Measurements from ENCODE around the gene DMAP1.
"Not testable (repeated sequence)": the region's sequence is repeated elsewhere in the genome, so short reads cannot be mapped to it uniquely, and the experiment has no call there.

DMAP1 gene

GRCh38 chr1:44200336-44200735 is 12.9 kb upstream of the DMAP1 start:
- no peak overlapping the region for H2AFZ ChIP-seq (ENCODE audit: low read depth)
- H4K20me1 ChIP-seq (ENCODE audit: insufficient read depth), result no peaks in the 10 kb centered on the region
- no peak for TF ChIP-seq CTCF (conservative IDR thresholded peaks at IDR 0.05; ENCODE audit: low read depth, low read length)
- H3K27ac ChIP-seq, result no peak overlapping the region
- no peaks in the 10 kb centered on the region for H3K27me3 ChIP-seq (ENCODE audit: insufficient read depth, low read depth)
- H3K4me2 ChIP-seq, result no peak overlapping the region
- H3K4me3 ChIP-seq (IDR thresholded peaks at IDR 0.05; ENCODE audit: insufficient read depth, low read depth, low read length), result no peak overlapping the region
- H3K9ac ChIP-seq, result no peak overlapping the region
- no peaks in the 10 kb centered on the region for H3K36me3 ChIP-seq (ENCODE audit: insufficient read depth)
- no peaks in the 10 kb centered on the region for H3K79me2 ChIP-seq (ENCODE audit: insufficient read depth, low read depth)
- no peaks in the 10 kb centered on the region for H3K4me1 ChIP-seq (ENCODE audit: low read depth, poor library complexity, severe bottlenecking)

GRCh38 chr1:44206545-44206944 is 6.7 kb upstream of the DMAP1 start:
- H2AFZ ChIP-seq (ENCODE audit: low read depth); H3K4me2 ChIP-seq; H3K9ac ChIP-seq; H3K4me3 ChIP-seq (IDR thresholded peaks at IDR 0.05; ENCODE audit: insufficient read depth, low read depth, low read length); H3K27me3 ChIP-seq (ENCODE audit: insufficient read depth, low read depth); H3K4me1 ChIP-seq (ENCODE audit: low read depth, poor library complexity, severe bottlenecking); H3K79me2 ChIP-seq (ENCODE audit: insufficient read depth, low read depth); H3K27ac ChIP-seq; H4K20me1 ChIP-seq (ENCODE audit: insufficient read depth); H3K36me3 ChIP-seq (ENCODE audit: insufficient read depth): not testable (repeated sequence)

- H3K36me3 ChIP-seq (ENCODE audit: insufficient read depth), result no peaks in the 10 kb centered on the region
Measured at GRCh38 chr1:44208226-44208625, 5.0 kb upstream of the DMAP1 start.

GRCh38 chr1:44210595-44210994 is 2.7 kb upstream of the DMAP1 start:
- TF ChIP-seq CTCF (conservative IDR thresholded peaks at IDR 0.05; ENCODE audit: low read depth, low read length), result no peak
- Histone ChIP-seq H3K27me3 (ENCODE audit: insufficient read depth, low read depth) (no peaks in the 10 kb centered on the region), H3K79me2 (ENCODE audit: insufficient read depth, low read depth) (no peaks in the 10 kb centered on the region), H3K27ac (no peak overlapping the region), H2AFZ (ENCODE audit: low read depth) (no peak overlapping the region), H3K4me1 (ENCODE audit: low read depth, poor library complexity, severe bottlenecking) (peaks cover 16% of the 10 kb centered on the region), H3K4me2 (no peak overlapping the region), H4K20me1 (ENCODE audit: insufficient read depth) (no peaks in the 10 kb centered on the region), H3K36me3 (ENCODE audit: insufficient read depth) (no peaks in the 10 kb centered on the region), H3K9ac (no peak overlapping the region), H3K4me3 (IDR thresholded peaks at IDR 0.05; ENCODE audit: insufficient read depth, low read depth, low read length) (no peak overlapping the region)

More at GRCh38 chr1:44208226-44208625, 5.0 kb upstream of the DMAP1 start:
- Histone ChIP-seq H3K4me3 (IDR thresholded peaks at IDR 0.05; ENCODE audit: insufficient read depth, low read depth, low read length) (no peak overlapping the region), H3K9ac (no peak overlapping the region), H4K20me1 (ENCODE audit: insufficient read depth) (no peaks in the 10 kb centered on the region), H2AFZ (ENCODE audit: low read depth) (no peak overlapping the region), H3K27me3 (ENCODE audit: insufficient read depth, low read depth) (no peaks in the 10 kb centered on the region), H3K4me1 (ENCODE audit: low read depth, poor library complexity, severe bottlenecking) (peaks cover 9% of the 10 kb centered on the region), H3K79me2 (ENCODE audit: insufficient read depth, low read depth) (no peaks in the 10 kb centered on the region), H3K4me2 (no peak overlapping the region), H3K27ac (no peak overlapping the region)
- no peak for TF ChIP-seq CTCF (conservative IDR thresholded peaks at IDR 0.05; ENCODE audit: low read depth, low read length)

- Histone ChIP-seq H3K79me2 (ENCODE audit: insufficient read depth, low read depth) (no peaks in the 10 kb centered on the region), H3K27me3 (ENCODE audit: insufficient read depth, low read depth) (no peaks in the 10 kb centered on the region), H3K4me3 (IDR thresholded peaks at IDR 0.05; ENCODE audit: insufficient read depth, low read depth, low read length) (no peak overlapping the region), H2AFZ (ENCODE audit: low read depth) (peak overlapping the region; percentile 84), H3K4me2 (peak overlapping the region; percentile 87), H3K36me3 (ENCODE audit: insufficient read depth) (no peaks in the 10 kb centered on the region), H3K9ac (peak overlapping the region; percentile 48; the same call in 1 of the 2 replicates), H3K4me1 (ENCODE audit: low read depth, poor library complexity, severe bottlenecking) (peaks cover 30% of the 10 kb centered on the region), H3K27ac (peak overlapping the region; percentile 19; the same call in 1 of the 2 replicates), H4K20me1 (ENCODE audit: insufficient read depth) (no peaks in the 10 kb centered on the region)
- TF ChIP-seq CTCF (conservative IDR thresholded peaks at IDR 0.05; ENCODE audit: low read depth, low read length), result no peak
Measured at GRCh38 chr1:44212355-44213221, 683 bp upstream of the DMAP1 start.

Data from KMS-11 (cell line).